CD14-positive monocyte (primary cell): Measurements from ENCODE around the gene AOPEP. TPM values are rescaled to one million over a fixed set of nuclear protein-coding genes. Genes with fewer than 3 reads are reported as not detected.

Source experiments
- DNase-seq, 3 donors: peaks; one replicate each; pipeline ENCODE4 v3.0.0-alpha.2; 2011 to 2022
- H2AFZ ChIP-seq: 2 replicates; pipeline ENCODE4 v1.6.0; 2012; ENCODE audit warnings: mild to moderate bottlenecking, low read depth, low read length, inconsistent platforms; ENCODE audit not compliant: insufficient read depth, poor library complexity, severe bottlenecking
- H3K27ac ChIP-seq, 2 donors: 1 replicate in 1 of 2; 2 replicates in 1 of 2; pipeline ENCODE4 v1.5.1; 2012 to 2013; ENCODE audit warnings: low read length in 2 of 2, control low read depth in 1 of 2, inconsistent platforms in 1 of 2, low read depth in 1 of 2, mild to moderate bottlenecking in 1 of 2
- H3K27me3 ChIP-seq, 2 donors: one replicate each; pipeline versions ENCODE4 v1.6.0 to v1.6.1; 2011 to 2013; ENCODE audit warnings: low read length in 2 of 2; ENCODE audit not compliant: control insufficient read depth in 2 of 2, insufficient read depth in 2 of 2
- H3K36me3 ChIP-seq, 2 donors: replicated peaks in 1 of 2; 1 replicate in 1 of 2; 2 replicates in 1 of 2; pipeline versions ENCODE4 v1.5.1 to v1.6.1; 2012 to 2013; ENCODE audit warnings: low read length in 2 of 2, control low read depth in 1 of 2, inconsistent platforms in 1 of 2, mild to moderate bottlenecking in 1 of 2; ENCODE audit not compliant: insufficient read depth in 2 of 2, control insufficient read depth in 1 of 2
- H3K4me1 ChIP-seq, 2 donors: 1 replicate in 1 of 2; 2 replicates in 1 of 2; pipeline versions ENCODE4 v1.5.1 to v1.6.1; 2012 to 2013; ENCODE audit warnings: low read length in 2 of 2, control low read depth in 1 of 2, inconsistent platforms in 1 of 2, mild to moderate bottlenecking in 1 of 2, moderate library complexity in 1 of 2; ENCODE audit not compliant: insufficient read depth in 2 of 2, control insufficient read depth in 1 of 2
- H3K4me2 ChIP-seq: replicated peaks from 2 replicates; pipeline ENCODE3; 2012; ENCODE audit warnings: low read length, moderate library complexity, mild to moderate bottlenecking; ENCODE audit not compliant: poor library complexity, severe bottlenecking; ENCODE audit errors: extremely low read depth
- H3K4me3 ChIP-seq, 3 experiments: fragments of 200-600 bp in 1 of 3; sonication (generic) in 1 of 3; replicated peaks in 1 of 3; 1 replicate in 2 of 3; 2 replicates in 1 of 3; pipeline ENCODE4 v1.5.1; 2011 to 2013; ENCODE audit warnings: low read length in 3 of 3, mild to moderate bottlenecking in 3 of 3, control low read depth in 2 of 3, low read depth in 2 of 3, inconsistent platforms in 1 of 3, moderate library complexity in 1 of 3
- H3K79me2 ChIP-seq: 2 replicates; pipeline ENCODE4 v1.6.0; 2012; ENCODE audit warnings: mild to moderate bottlenecking, control low read depth, inconsistent platforms, low read length, moderate library complexity; ENCODE audit not compliant: insufficient read depth
- H3K9ac ChIP-seq: 2 replicates; pipeline ENCODE4 v1.6.0; 2017; ENCODE audit warnings: low read length, mild to moderate bottlenecking; ENCODE audit not compliant: insufficient read depth, poor library complexity, severe bottlenecking
- H3K9me3 ChIP-seq, 2 donors: replicated peaks in 1 of 2; 1 replicate in 1 of 2; 2 replicates in 1 of 2; pipeline versions ENCODE4 v1.5.1 to v1.6.1; 2012 to 2013; ENCODE audit warnings: low read length in 2 of 2, control low read depth in 1 of 2; ENCODE audit not compliant: control insufficient read depth in 1 of 2, insufficient read depth in 1 of 2
- H4K20me1 ChIP-seq: 2 replicates; pipeline ENCODE4 v1.6.0; 2012; ENCODE audit warnings: mild to moderate bottlenecking, low read length, control low read depth, moderate library complexity; ENCODE audit not compliant: insufficient read depth
- H3K27ac Mint-ChIP-seq, 7 donors: one replicate each; pipeline ENCODE4 v1.8.0; 2020; ENCODE audit warnings: mild to moderate bottlenecking in 7 of 7, mixed read lengths in 7 of 7, moderate library complexity in 6 of 7, inconsistent platforms in 2 of 7
- H3K27me3 Mint-ChIP-seq, 3 donors: one replicate each; pipeline ENCODE4 v1.8.0; 2021 to 2022; ENCODE audit warnings: low read depth in 3 of 3, mild to moderate bottlenecking in 3 of 3, mixed read lengths in 3 of 3, moderate library complexity in 3 of 3, inconsistent platforms in 1 of 3
- H3K36me3 Mint-ChIP-seq, 2 donors: one replicate each; pipeline ENCODE4 v1.8.0; 2020; ENCODE audit warnings: mixed read lengths in 2 of 2, inconsistent platforms in 1 of 2, mild to moderate bottlenecking in 1 of 2
- H3K4me1 Mint-ChIP-seq: one replicate; pipeline ENCODE4 v1.8.0; 2020; ENCODE audit warnings: mild to moderate bottlenecking, mixed read lengths
- H3K4me3 Mint-ChIP-seq, 2 donors: one replicate each; pipeline ENCODE4 v1.8.0; 2020; ENCODE audit warnings: mild to moderate bottlenecking in 2 of 2, mixed read lengths in 2 of 2, moderate library complexity in 1 of 2
- H3K9me3 Mint-ChIP-seq, 7 donors: one replicate each; pipeline ENCODE4 v1.8.0; 2020 to 2022; ENCODE audit warnings: mixed read lengths in 7 of 7, mild to moderate bottlenecking in 6 of 7, moderate library complexity in 6 of 7, inconsistent platforms in 2 of 7
- CTCF ChIP-seq: fragments of 200-600 bp; IDR thresholded peaks from one replicate; pipeline ENCODE4 v1.8.0; 2022; ENCODE audit warnings: antibody characterized with exemption, mild to moderate bottlenecking
- WGBS: methylation state at CpG from one replicate; pipeline ENCODE4 v1.1.5; 2013; ENCODE audit warnings: missing lambda C conversion rate; ENCODE audit not compliant: insufficient coverage; 5-methylcytosine and 5-hydroxymethylcytosine counted together
- intact Hi-C, 2 donors: fragments of 100-400 bp; cut with micrococcal nuclease; formaldehyde crosslinking; loops; one replicate each; pipeline versions ENCODE4 v1.15.0 to v1.15.1; 2023
- polyA plus RNA-seq, 3 donors: library from polyadenylated mRNA; depleted of rRNA in 1 of 3; unstranded in 2 of 3; stranded (reverse) in 1 of 3; fragments of 300-500 nt in 2 of 3; fragments of >200 nt in 1 of 3; fragmentation: Illumina TruSeq in 2 of 3; gene quantifications; 1 replicate in 2 of 3; 2 replicates in 1 of 3; pipeline ENCODE4 v1.2.3, GENCODE V29; 2012 to 2021

The AOPEP gene
- polyA plus RNA-seq, 3 donors: 3.0 to 4.1 (median 3.1) TPM

GRCh38 chr9:95031711-95032461, 305.4 kb downstream of the AOPEP start:
- H3K4me1 ChIP-seq: peaks cover 5% of the 10 kb centered on the region in 2 donors
- no peak for TF ChIP-seq CTCF
- no peak for DNase-seq
- H2AFZ ChIP-seq: no peak overlapping the region
- WGBS: 63% methylated on average over 3 of the region's 5 CpGs
- H3K4me3 Mint-ChIP-seq: no peak overlapping the region
- no peak overlapping the region for H3K27ac Mint-ChIP-seq
- intact Hi-C loops: no loop called here
- H4K20me1 ChIP-seq: no peaks in the 10 kb centered on the region
- peaks cover 0 to 3% of the 10 kb centered on the region in 2 donors for H3K36me3 Mint-ChIP-seq
- H3K4me3 ChIP-seq: no peak overlapping the region
- no peaks in the 10 kb centered on the region for H3K36me3 ChIP-seq
- no peaks in the 10 kb centered on the region for H3K9me3 Mint-ChIP-seq
- H3K27me3 ChIP-seq: no peaks in the 10 kb centered on the region
- H3K27me3 Mint-ChIP-seq: peaks cover 0 to 3% (median 2%) of the 10 kb centered on the region in 3 donors
- no peaks in the 10 kb centered on the region for H3K79me2 ChIP-seq
- H3K4me1 Mint-ChIP-seq: peaks cover 7% of the 10 kb centered on the region
- no peak overlapping the region for H3K4me2 ChIP-seq
- no peak overlapping the region for H3K9ac ChIP-seq
- no peaks in the 10 kb centered on the region for H3K9me3 ChIP-seq
- no peak overlapping the region for H3K27ac ChIP-seq

- 30% methylated on average over 9 of the region's 9 CpGs for WGBS
- Histone ChIP-seq H3K9me3 (no peaks in the 10 kb centered on the region), H3K36me3 (no peaks in the 10 kb centered on the region), H3K79me2 (no peaks in the 10 kb centered on the region), H3K4me1 (peaks cover 5% of the 10 kb centered on the region in 2 donors), H3K9ac (no peak overlapping the region), H3K27me3 (no peaks in the 10 kb centered on the region), H4K20me1 (no peaks in the 10 kb centered on the region), H2AFZ (no peak overlapping the region), H3K4me2 (no peak overlapping the region), H3K27ac (no peak overlapping the region), H3K4me3 (no peak overlapping the region)
- Mint-ChIP-seq H3K27ac (no peak overlapping the region), H3K9me3 (no peaks in the 10 kb centered on the region), H3K4me1 (peaks cover 7% of the 10 kb centered on the region), H3K4me3 (no peak overlapping the region), H3K27me3 (peaks cover 0 to 3% (median 2%) of the 10 kb centered on the region in 3 donors), H3K36me3 (peaks cover 0 to 3% of the 10 kb centered on the region in 2 donors)
- intact Hi-C loops: no loop called here
- no peak for DNase-seq
- no peak for TF ChIP-seq CTCF
Measured at GRCh38 chr9:95032580-95033341, 306.3 kb downstream of the AOPEP start.
